Activated naive CD8-positive, alpha-beta T cell (primary cell): ENCODE results near the gene TBC1D9.

Source experiments
- H3K27ac Mint-ChIP-seq: one replicate; pipeline ENCODE4 v1.8.0; 2021; ENCODE audit warnings: mixed read lengths
- H3K27me3 Mint-ChIP-seq: one replicate; pipeline ENCODE4 v1.8.0; 2021; ENCODE audit warnings: mixed read lengths
- H3K36me3 Mint-ChIP-seq: one replicate; pipeline ENCODE4 v1.8.0; 2021; ENCODE audit warnings: mixed read lengths
- H3K4me1 Mint-ChIP-seq: one replicate; pipeline ENCODE4 v1.8.0; 2021; ENCODE audit warnings: low read depth, mixed read lengths
- H3K4me3 Mint-ChIP-seq: one replicate; pipeline ENCODE4 v1.8.0; 2021; ENCODE audit warnings: mild to moderate bottlenecking, mixed read lengths
- H3K9me3 Mint-ChIP-seq: one replicate; pipeline ENCODE4 v1.8.0; 2021; ENCODE audit warnings: low read depth, mixed read lengths

TBC1D9 gene

GRCh38 chr4:140719686-140720085 lies 36.5 kb downstream of the TBC1D9 start:
- H3K36me3 Mint-ChIP-seq, result no peaks in the 10 kb centered on the region
- H3K4me3 Mint-ChIP-seq, result no peak overlapping the region
- H3K4me1 Mint-ChIP-seq, result peaks cover 10% of the 10 kb centered on the region
- H3K9me3 Mint-ChIP-seq, result no peaks in the 10 kb centered on the region
- no peak overlapping the region for H3K27ac Mint-ChIP-seq
- no peaks in the 10 kb centered on the region for H3K27me3 Mint-ChIP-seq

- Mint-ChIP-seq H3K4me3 (no peak overlapping the region), H3K4me1 (peaks cover 10% of the 10 kb centered on the region), H3K9me3 (no peaks in the 10 kb centered on the region), H3K36me3 (no peaks in the 10 kb centered on the region), H3K27ac (no peak overlapping the region), H3K27me3 (no peaks in the 10 kb centered on the region)
Observed at GRCh38 chr4:140719022-140719421, 37.2 kb downstream of the TBC1D9 start.

GRCh38 chr4:140718241-140718952 lies 37.8 kb downstream of the TBC1D9 start:
- no peaks in the 10 kb centered on the region for H3K9me3 Mint-ChIP-seq
- H3K27me3 Mint-ChIP-seq, result no peaks in the 10 kb centered on the region
- H3K4me3 Mint-ChIP-seq, result no peak overlapping the region
- H3K36me3 Mint-ChIP-seq, result no peaks in the 10 kb centered on the region
- H3K4me1 Mint-ChIP-seq, result peaks cover 10% of the 10 kb centered on the region
- H3K27ac Mint-ChIP-seq, result no peak overlapping the region

- Mint-ChIP-seq H3K4me1 (peaks cover 10% of the 10 kb centered on the region), H3K27ac (no peak overlapping the region), H3K9me3 (no peaks in the 10 kb centered on the region), H3K27me3 (no peaks in the 10 kb centered on the region), H3K4me3 (no peak overlapping the region), H3K36me3 (no peaks in the 10 kb centered on the region)
Observed at GRCh38 chr4:140717313-140717712, 38.9 kb downstream of the TBC1D9 start.

- Mint-ChIP-seq H3K4me1 (peaks cover 4% of the 10 kb centered on the region), H3K36me3 (no peaks in the 10 kb centered on the region), H3K27me3 (no peaks in the 10 kb centered on the region), H3K4me3 (no peak overlapping the region), H3K27ac (no peak overlapping the region), H3K9me3 (no peaks in the 10 kb centered on the region)
Observed at GRCh38 chr4:140715119-140715518, 41.1 kb downstream of the TBC1D9 start.

- Mint-ChIP-seq H3K27me3 (no peaks in the 10 kb centered on the region), H3K27ac (no peak overlapping the region), H3K4me3 (no peak overlapping the region), H3K9me3 (no peaks in the 10 kb centered on the region), H3K36me3 (no peaks in the 10 kb centered on the region), H3K4me1 (peaks cover 4% of the 10 kb centered on the region)
Observed at GRCh38 chr4:140711910-140712309, 44.3 kb downstream of the TBC1D9 start.

- H3K9me3 Mint-ChIP-seq, result no peaks in the 10 kb centered on the region
- peaks cover 4% of the 10 kb centered on the region for H3K4me1 Mint-ChIP-seq
- H3K27me3 Mint-ChIP-seq, result no peaks in the 10 kb centered on the region
- no peak overlapping the region for H3K27ac Mint-ChIP-seq
- H3K4me3 Mint-ChIP-seq, result no peak overlapping the region
- H3K36me3 Mint-ChIP-seq, result no peaks in the 10 kb centered on the region
Observed at GRCh38 chr4:140710908-140711622, 45.1 kb downstream of the TBC1D9 start.

GRCh38 chr4:140707325-140707724 lies 48.9 kb downstream of the TBC1D9 start:
- Mint-ChIP-seq H3K4me1 (peaks cover 4% of the 10 kb centered on the region), H3K27me3 (no peaks in the 10 kb centered on the region), H3K4me3 (no peak overlapping the region), H3K27ac (no peak overlapping the region), H3K36me3 (no peaks in the 10 kb centered on the region), H3K9me3 (no peaks in the 10 kb centered on the region)

GRCh38 chr4:140706665-140707064 lies 49.5 kb downstream of the TBC1D9 start:
- Mint-ChIP-seq H3K4me1 (peaks cover 4% of the 10 kb centered on the region), H3K9me3 (no peaks in the 10 kb centered on the region), H3K36me3 (no peaks in the 10 kb centered on the region), H3K27ac (no peak overlapping the region), H3K4me3 (no peak overlapping the region), H3K27me3 (no peaks in the 10 kb centered on the region)

- H3K4me3 Mint-ChIP-seq, result no peak overlapping the region
- H3K27ac Mint-ChIP-seq, result no peak overlapping the region
- no peaks in the 10 kb centered on the region for H3K27me3 Mint-ChIP-seq
- no peaks in the 10 kb centered on the region for H3K9me3 Mint-ChIP-seq
- peaks cover 4% of the 10 kb centered on the region for H3K4me1 Mint-ChIP-seq
- H3K36me3 Mint-ChIP-seq, result no peaks in the 10 kb centered on the region
Observed at GRCh38 chr4:140706276-140706625, 49.9 kb downstream of the TBC1D9 start.

GRCh38 chr4:140705625-140706275 lies 50.4 kb downstream of the TBC1D9 start:
- H3K27me3 Mint-ChIP-seq, result no peaks in the 10 kb centered on the region
- no peak overlapping the region for H3K4me3 Mint-ChIP-seq
- H3K9me3 Mint-ChIP-seq, result no peaks in the 10 kb centered on the region
- H3K4me1 Mint-ChIP-seq, result no peaks in the 10 kb centered on the region
- no peak overlapping the region for H3K27ac Mint-ChIP-seq
- no peaks in the 10 kb centered on the region for H3K36me3 Mint-ChIP-seq

- no peaks in the 10 kb centered on the region for H3K27me3 Mint-ChIP-seq
- H3K4me3 Mint-ChIP-seq, result no peak overlapping the region
- no peaks in the 10 kb centered on the region for H3K9me3 Mint-ChIP-seq
- no peaks in the 10 kb centered on the region for H3K36me3 Mint-ChIP-seq
- H3K4me1 Mint-ChIP-seq, result no peaks in the 10 kb centered on the region
- H3K27ac Mint-ChIP-seq, result no peak overlapping the region
Observed at GRCh38 chr4:140704964-140705363, 51.2 kb downstream of the TBC1D9 start.

- Mint-ChIP-seq H3K4me3 (no peak overlapping the region), H3K27me3 (no peaks in the 10 kb centered on the region), H3K36me3 (no peaks in the 10 kb centered on the region), H3K27ac (no peak overlapping the region), H3K9me3 (no peaks in the 10 kb centered on the region), H3K4me1 (no peaks in the 10 kb centered on the region)
Observed at GRCh38 chr4:140704392-140704960, 51.7 kb downstream of the TBC1D9 start.

- no peaks in the 10 kb centered on the region for H3K4me1 Mint-ChIP-seq
- no peaks in the 10 kb centered on the region for H3K9me3 Mint-ChIP-seq
- no peaks in the 10 kb centered on the region for H3K36me3 Mint-ChIP-seq
- H3K4me3 Mint-ChIP-seq, result no peak overlapping the region
- H3K27me3 Mint-ChIP-seq, result no peaks in the 10 kb centered on the region
- H3K27ac Mint-ChIP-seq, result no peak overlapping the region
Observed at GRCh38 chr4:140703463-140703862, 52.7 kb downstream of the TBC1D9 start.

GRCh38 chr4:140702096-140702757 lies 54.0 kb downstream of the TBC1D9 start:
- H3K9me3 Mint-ChIP-seq, result no peaks in the 10 kb centered on the region
- no peaks in the 10 kb centered on the region for H3K36me3 Mint-ChIP-seq
- no peaks in the 10 kb centered on the region for H3K27me3 Mint-ChIP-seq
- H3K27ac Mint-ChIP-seq, result no peak overlapping the region
- no peak overlapping the region for H3K4me3 Mint-ChIP-seq
- H3K4me1 Mint-ChIP-seq, result no peaks in the 10 kb centered on the region
